Testis (tissue), 3 donors: ENCODE data around the gene USP20. TPM values are rescaled to one million over a fixed set of nuclear protein-coding genes. Genes with fewer than 3 reads are reported as not detected.

Experiments used
- DNase-seq: peaks from one replicate; pipeline ENCODE4 v3.0.0-alpha.2; 2019
- H3K27ac ChIP-seq, 2 donors: fragments of 200-600 bp; sonication (generic); one replicate each; pipeline ENCODE4 v1.5.1; 2019
- H3K27me3 ChIP-seq: fragments of 200-600 bp; sonication (generic); one replicate; pipeline ENCODE4 v1.5.1; 2019
- H3K36me3 ChIP-seq: fragments of 200-600 bp; sonication (generic); one replicate; pipeline ENCODE4 v1.5.1; 2017; ENCODE audit warnings: low read depth; ENCODE audit errors: missing control alignments
- H3K4me1 ChIP-seq: fragments of 200-600 bp; sonication (generic); one replicate; pipeline ENCODE4 v1.5.1; 2019
- H3K4me3 ChIP-seq, 2 donors: fragments of 200-600 bp; sonication (generic); one replicate each; pipeline ENCODE4 v1.5.1; 2017 to 2019
- H3K9me3 ChIP-seq: fragments of 200-600 bp; sonication (generic); one replicate; pipeline ENCODE4 v1.5.1; 2017
- CTCF ChIP-seq, 3 experiments: fragments of 450-650 bp in 2 of 3; fragments of 200-600 bp in 1 of 3; sonication (generic) in 1 of 3; IDR thresholded peaks; one replicate each; pipeline ENCODE4 v1.5.1; 2016 to 2019; ENCODE audit warnings: antibody characterized with exemption in 3 of 3, mild to moderate bottlenecking in 2 of 3, moderate library complexity in 1 of 3
- POLR2A ChIP-seq: fragments of 450-650 bp; IDR thresholded peaks from one replicate; pipeline ENCODE4 v1.6.1; 2017; ENCODE audit warnings: antibody characterized with exemption, mild to moderate bottlenecking, moderate library complexity
- WGBS, 2 donors: methylation state at CpG; one replicate each; pipeline ENCODE4 v1.1.5; 2018; 5-methylcytosine and 5-hydroxymethylcytosine counted together
- intact Hi-C: fragments of 100-400 bp; cut with DNase I; formaldehyde crosslinking; loops from one replicate; pipeline ENCODE4 v1.15.1; 2023; ENCODE audit warnings: low total_unique reads
- polyA plus RNA-seq: library from polyadenylated mRNA; stranded (reverse); fragments of 350-450 nt; fragmentation: Illumina TruSeq; extraction: RNeasy Lipid Tissue Mini Kit (QIAGEN cat#74804); gene quantifications from one replicate; pipeline ENCODE4 v1.2.3, GENCODE V29; 2014; ENCODE audit warnings: low read depth, low replicate concordance; ENCODE audit not compliant: insufficient read depth
- total RNA-seq, 2 donors: library from RNA; depleted of rRNA; stranded (reverse); fragments of >200 nt; gene quantifications; one replicate each; pipeline ENCODE4 v1.2.3, GENCODE V29; 2016

The USP20 gene
- total and polyA plus RNA-seq, 3 donors from 2014 or later = 37.4 to 48.3 (median 46.8) TPM

- TF ChIP-seq CTCF (IDR thresholded peaks at IDR 0.05) (no peak), POLR2A (no peak)
- no peak overlapping the region for H3K27ac ChIP-seq
- 94 to 95% methylated on average over 4 of the region's 4 CpGs for WGBS, 2 donors
- H3K27me3 ChIP-seq = no peaks in the 10 kb centered on the region
- intact Hi-C loops = no loop called here
- no peak for DNase-seq
- no peaks in the 10 kb centered on the region for H3K36me3 ChIP-seq
- H3K9me3 ChIP-seq = no peaks in the 10 kb centered on the region
- H3K4me1 ChIP-seq = no peaks in the 10 kb centered on the region
- no peak overlapping the region for H3K4me3 ChIP-seq
Measured at GRCh38 chr9:129904734-129905133, 69.5 kb downstream of the USP20 start.

- DNase-seq = no peak
- Histone ChIP-seq H3K27me3 (no peaks in the 10 kb centered on the region), H3K27ac (no peak overlapping the region), H3K4me1 (no peaks in the 10 kb centered on the region), H3K36me3 (no peaks in the 10 kb centered on the region), H3K9me3 (no peaks in the 10 kb centered on the region), H3K4me3 (no peak overlapping the region)
- WGBS, 2 donors = 93 to 98% methylated on average over 4 of the region's 4 CpGs
- intact Hi-C loops = no loop called here
- TF ChIP-seq CTCF (IDR thresholded peaks at IDR 0.05) = no peak
- no peak for TF ChIP-seq POLR2A
Measured at GRCh38 chr9:129906298-129906697, 71.0 kb downstream of the USP20 start.

GRCh38 chr9:129907201-129907600 is 71.9 kb downstream of the USP20 start:
- intact Hi-C loops = no loop called here
- H3K27me3 ChIP-seq = no peaks in the 10 kb centered on the region
- no peaks in the 10 kb centered on the region for H3K9me3 ChIP-seq
- H3K4me1 ChIP-seq = no peaks in the 10 kb centered on the region
- H3K36me3 ChIP-seq = no peaks in the 10 kb centered on the region
- H3K4me3 ChIP-seq = no peak overlapping the region
- no peak overlapping the region for H3K27ac ChIP-seq
- TF ChIP-seq POLR2A = no peak
- no peak for DNase-seq
- WGBS, 2 donors = 95 to 97% methylated on average over 4 of the region's 4 CpGs

- TF ChIP-seq POLR2A (no peak), CTCF (IDR thresholded peaks at IDR 0.05) (no peak)
- no peaks in the 10 kb centered on the region for H3K36me3 ChIP-seq
- 82 to 84% methylated on average over 4 of the region's 4 CpGs for WGBS, 2 donors
Measured at GRCh38 chr9:129908906-129909305, 73.6 kb downstream of the USP20 start.

GRCh38 chr9:129909851-129910250 is 74.6 kb downstream of the USP20 start:
- Histone ChIP-seq H3K4me1 (no peaks in the 10 kb centered on the region), H3K9me3 (no peaks in the 10 kb centered on the region), H3K27me3 (no peaks in the 10 kb centered on the region), H3K27ac (no peak overlapping the region), H3K4me3 (no peak overlapping the region), H3K36me3 (no peaks in the 10 kb centered on the region)
- intact Hi-C loops = no loop called here
- no peak for DNase-seq
- WGBS, 2 donors = 95 to 97% methylated on average over 9 of the region's 9 CpGs
- no peak for TF ChIP-seq POLR2A
- no peak for TF ChIP-seq CTCF (IDR thresholded peaks at IDR 0.05)

More at GRCh38 chr9:129908906-129909305, 73.6 kb downstream of the USP20 start:
- Histone ChIP-seq H3K27me3 (no peaks in the 10 kb centered on the region), H3K27ac (no peak overlapping the region), H3K4me3 (no peak overlapping the region), H3K9me3 (no peaks in the 10 kb centered on the region), H3K4me1 (no peaks in the 10 kb centered on the region)
- no peak for DNase-seq
- intact Hi-C loops = no loop called here
